ENCODE data around the gene ENPEP.
A peak's percentile ranks its signal among the peaks of the same experiment; 100 is the strongest.
"Not testable (repeated sequence)": the region's sequence is repeated elsewhere in the genome, so short reads cannot be mapped to it uniquely, and the experiment has no call there.

The ENPEP gene

DNA sequence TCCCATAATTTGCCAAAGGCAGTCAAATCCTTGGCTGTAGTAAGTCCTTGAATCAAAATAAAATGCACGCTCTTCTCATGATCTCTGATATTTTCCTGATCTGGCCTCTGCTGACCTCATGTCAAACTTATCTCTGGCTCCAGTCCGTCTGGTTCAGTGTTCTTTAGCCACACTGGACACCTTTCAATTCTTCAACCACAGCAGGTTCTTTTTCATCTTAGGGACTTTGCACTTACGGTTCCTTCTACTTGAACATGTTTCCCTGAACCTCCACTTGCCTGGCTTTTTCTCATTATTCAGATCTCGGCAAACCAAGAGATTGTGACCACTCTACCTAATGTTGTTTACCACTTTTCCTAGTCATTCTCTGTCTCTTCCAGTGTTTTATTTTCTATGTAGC, 10.3 kb downstream of the ENPEP start:
- no peak for DNase-seq

DNA sequence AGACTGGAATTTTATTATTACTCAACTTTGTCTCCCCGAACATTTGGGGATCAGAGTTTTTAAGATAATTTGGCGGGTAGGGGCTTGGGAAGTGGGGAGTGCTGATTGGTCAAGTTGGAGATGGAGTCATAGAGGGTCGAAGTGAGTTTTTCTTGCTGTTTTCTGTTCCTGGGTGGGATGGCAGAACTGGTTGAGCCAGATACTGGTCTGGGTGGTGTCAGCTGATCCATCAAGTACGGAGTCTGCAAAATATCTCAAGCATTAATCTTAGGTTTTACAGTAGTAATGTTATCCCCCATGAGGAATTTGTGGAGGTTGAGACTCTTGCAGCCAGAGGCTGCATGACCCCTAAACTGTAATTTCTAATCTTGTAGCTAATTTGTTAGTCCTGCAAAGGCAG, 10.9 kb downstream of the ENPEP start:
- DNase-seq = not testable (repeated sequence)

DNA sequence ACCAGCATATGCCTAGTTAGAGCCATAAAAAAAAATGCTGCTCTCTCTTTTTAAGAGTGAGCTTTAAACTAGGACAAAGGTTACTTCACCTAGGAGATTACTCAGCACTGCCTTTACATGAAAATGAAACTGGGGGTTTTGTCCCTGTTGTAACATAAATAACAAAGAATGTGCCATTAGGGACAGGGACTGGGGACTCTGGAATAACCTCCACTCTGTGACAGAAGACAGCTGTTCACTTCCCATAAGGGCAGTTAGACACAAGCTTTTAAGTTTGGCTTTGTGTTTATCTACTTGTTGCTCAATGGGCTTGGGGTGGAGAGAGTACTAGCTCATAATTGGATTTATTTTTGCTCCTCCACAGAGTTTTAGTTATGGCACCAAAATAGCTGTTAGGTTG, 11.9 kb downstream of the ENPEP start:
- DNase-seq = no peak

GRCh38 chr4:110489901-110490508, 14.1 kb downstream of the ENPEP start:
- no peak for DNase-seq

GRCh38 chr4:110492522-110492921, 16.6 kb downstream of the ENPEP start:
- no peak for DNase-seq

DNA sequence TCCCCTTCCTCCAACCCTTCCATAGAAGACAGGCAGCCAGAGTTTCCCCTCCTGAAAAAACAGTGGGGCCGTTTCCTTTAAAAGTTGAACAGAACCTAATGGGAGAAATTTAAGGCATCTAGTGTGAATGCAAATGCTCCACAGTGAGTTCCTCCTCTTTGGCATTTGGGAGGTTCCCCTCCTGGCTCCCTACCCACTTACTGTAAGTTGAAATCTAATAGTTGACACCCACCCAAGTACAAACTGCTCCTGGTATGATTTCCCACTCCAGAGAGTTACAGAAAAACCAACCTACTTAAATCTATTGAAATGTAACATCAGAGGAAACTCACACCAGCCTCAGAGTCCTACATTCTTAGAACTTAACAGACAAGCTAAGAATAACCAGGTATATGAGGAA, 17.6 kb downstream of the ENPEP start:
- DNase-seq = no peak

DNA sequence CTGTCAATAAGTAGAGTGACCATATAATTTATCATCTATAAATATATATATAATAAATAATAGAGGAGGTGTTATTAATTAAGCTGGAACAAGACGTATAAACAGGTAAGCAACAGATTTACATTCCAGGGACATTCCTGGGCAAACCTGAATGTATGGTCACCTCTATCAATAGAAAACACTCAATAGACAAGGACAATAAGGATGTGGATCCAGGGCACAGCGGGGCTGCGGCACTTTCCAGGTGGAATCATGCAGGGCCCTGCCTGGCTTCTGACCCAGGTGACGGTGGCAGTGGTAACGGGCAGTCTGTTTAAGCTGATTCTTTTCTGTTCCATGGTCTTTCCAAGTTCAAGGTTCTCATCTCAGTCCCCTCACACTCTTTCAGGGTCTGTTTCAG, 22.5 kb downstream of the ENPEP start:
- DNase-seq = no peak

DNA sequence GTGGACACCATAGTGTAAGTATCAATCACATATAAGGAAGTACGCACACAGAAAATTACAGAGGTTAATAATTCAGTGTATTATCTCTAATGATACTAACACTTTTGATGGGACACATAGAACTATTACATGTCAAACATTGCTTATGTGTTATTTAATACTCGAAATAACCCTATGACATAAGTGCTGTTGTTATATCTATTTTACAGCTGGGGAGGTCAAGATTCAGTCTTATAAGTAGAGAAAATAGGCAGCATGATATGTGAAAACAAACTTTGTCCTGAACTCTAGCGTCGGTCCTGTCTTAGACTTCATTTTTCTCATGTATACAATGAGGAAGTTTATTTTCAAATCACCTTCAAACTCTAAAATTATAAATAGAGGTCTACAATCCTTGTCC, 23.2 kb downstream of the ENPEP start:
- no peak for DNase-seq

DNA sequence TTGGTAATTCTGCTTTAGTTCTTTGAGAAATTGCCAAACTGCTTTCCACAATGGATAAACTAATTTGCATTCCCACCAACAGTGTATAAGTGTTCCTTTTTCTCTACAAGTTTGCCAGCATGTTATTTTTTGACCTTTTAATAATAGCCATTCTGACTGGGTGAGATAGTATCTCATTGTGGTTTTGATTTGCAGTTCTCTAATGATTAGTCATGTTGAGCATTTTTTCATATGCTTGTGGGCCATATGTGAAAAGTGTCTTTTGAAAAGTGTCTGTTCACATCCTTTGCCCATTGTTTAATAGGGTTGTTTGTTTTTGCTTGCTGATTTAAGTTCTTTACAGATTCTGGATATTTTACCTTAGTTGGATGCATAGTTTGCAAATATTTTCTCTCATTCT, 25.9 kb downstream of the ENPEP start:
- no peak for DNase-seq

- no peak for DNase-seq
These were observed 27.5 kb downstream of the ENPEP start for GRCh38 chr4:110503270-110504083.

DNA sequence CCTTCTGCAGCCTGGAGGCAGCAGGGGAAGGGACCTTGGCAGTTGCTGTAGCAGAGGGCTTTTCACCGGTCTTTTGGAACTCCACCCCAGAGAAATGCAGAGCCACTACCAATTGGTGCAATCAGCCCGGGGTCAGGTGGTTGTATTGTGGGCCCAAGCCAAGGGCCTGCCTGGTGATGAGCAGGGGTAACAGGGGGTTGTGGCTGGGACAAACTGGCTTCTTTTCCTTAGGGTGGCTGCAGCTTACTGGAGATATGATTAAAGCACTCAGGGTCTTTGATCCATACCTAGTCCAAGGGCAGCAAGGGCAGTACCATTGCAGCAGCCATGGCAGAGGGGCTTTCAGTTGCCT, 28.1 kb downstream of the ENPEP start:
- no peak for DNase-seq

DNA sequence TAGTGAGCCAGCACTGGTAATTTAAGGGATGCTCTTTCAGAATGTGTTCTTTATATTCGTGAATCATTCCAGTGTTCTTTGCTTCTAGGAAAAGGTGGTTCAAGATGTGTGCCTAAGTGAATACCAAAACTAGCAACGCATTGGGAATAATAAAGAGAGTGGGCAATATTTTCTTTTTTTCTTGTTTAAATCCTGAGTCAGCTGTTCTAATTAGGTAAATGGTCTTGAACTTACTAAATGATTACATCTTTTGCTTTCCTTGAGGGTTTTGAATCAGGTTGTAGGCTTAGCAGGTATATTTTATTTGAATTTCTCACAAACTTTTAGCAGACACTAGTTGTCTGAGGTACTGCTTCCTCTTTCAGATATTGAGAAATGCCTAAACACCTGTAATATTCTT, 29.5 kb downstream of the ENPEP start:
- no peak for DNase-seq

DNA sequence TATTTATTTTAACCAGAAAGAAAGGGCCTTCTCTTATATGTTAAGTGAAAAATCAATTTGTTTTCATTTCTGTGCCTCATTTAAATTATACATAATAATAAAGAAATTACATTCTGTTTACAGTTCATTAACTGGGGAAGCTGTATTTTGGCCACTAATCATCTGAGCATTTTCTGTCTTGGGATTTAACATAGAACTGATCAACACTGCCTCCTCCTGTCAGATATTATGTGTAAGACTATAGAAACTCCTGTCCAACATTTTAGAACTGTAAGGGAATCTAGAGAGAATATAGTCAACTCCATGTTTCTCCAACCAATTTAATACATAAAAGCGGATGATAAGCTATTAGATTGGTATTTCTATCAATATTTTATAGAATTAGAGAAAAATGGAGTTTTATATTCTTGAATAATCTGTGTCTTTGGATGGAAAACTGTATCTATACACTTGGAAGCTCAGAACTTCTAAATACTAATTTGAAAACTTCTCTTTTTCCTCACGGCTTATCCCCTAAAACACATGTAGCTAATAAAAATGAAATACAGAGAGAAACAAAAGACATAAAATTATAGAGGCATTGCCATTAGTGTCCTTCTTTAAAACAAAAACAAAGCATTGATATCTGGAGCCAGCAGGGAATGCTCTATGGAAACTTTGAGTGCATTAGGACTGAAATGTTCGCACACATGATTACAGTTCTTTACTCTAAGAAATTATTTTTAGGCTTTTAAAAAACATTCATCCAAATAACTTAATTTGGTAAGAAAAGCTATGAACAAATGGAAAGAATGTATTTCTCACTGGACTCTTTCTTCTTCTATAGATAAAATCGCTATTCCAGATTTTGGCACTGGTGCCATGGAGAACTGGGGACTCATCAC, 33.1 kb downstream of the ENPEP start:
- DNase-seq = no peak

DNA sequence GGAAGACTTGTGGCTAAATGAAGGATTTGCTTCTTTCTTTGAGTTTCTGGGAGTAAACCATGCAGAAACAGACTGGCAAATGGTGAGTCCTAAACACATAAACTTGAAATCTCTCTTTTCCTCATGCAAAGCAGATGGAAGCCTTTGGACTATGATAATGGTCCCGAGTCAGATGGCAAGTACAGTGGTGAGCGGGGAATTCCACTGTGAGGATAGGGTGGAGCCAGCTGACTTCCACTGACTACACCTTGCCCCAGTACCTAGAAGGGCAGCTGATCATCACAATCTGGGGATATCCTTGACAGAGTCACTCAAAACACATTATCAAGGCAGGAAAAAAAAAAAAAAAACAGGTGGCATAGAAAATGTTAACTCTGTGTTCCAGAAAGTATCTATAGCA, 34.3 kb downstream of the ENPEP start:
- no peak for DNase-seq

DNA sequence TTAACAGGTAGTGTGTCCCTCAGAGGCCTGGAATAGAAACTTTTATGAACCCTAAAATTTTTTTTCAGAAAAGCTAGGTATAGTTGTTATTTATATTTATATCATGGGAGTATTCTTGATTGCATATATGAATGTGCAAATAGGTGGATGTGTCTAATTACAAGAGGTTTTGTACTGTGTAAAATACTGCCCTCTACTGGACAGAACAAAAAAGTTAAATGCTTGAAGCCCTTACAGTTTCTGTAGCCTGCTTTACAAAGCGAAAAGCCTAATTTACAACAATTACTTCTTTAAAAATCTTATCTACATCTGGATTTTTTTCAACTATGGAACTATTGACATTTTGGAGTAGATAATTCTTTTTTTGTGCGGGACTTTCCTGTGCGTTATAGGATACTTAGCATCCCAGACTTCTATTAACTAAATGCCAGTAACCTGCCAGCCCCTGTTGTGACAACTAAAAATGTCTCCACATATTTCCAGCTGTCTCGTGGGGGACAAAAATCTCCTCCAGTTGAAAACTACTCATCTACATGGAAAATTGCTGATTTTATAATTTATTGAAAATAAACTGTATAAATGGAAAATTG, 35.1 kb downstream of the ENPEP start:
- no peak for DNase-seq

- DNase-seq = no peak
These were observed 36.9 kb downstream of the ENPEP start for GRCh38 chr4:110512901-110513300.

- no peak for DNase-seq
These were observed 39.0 kb downstream of the ENPEP start for GRCh38 chr4:110514889-110515479.

- no peak for DNase-seq
These were observed 39.7 kb downstream of the ENPEP start for GRCh38 chr4:110515676-110516075.

DNA sequence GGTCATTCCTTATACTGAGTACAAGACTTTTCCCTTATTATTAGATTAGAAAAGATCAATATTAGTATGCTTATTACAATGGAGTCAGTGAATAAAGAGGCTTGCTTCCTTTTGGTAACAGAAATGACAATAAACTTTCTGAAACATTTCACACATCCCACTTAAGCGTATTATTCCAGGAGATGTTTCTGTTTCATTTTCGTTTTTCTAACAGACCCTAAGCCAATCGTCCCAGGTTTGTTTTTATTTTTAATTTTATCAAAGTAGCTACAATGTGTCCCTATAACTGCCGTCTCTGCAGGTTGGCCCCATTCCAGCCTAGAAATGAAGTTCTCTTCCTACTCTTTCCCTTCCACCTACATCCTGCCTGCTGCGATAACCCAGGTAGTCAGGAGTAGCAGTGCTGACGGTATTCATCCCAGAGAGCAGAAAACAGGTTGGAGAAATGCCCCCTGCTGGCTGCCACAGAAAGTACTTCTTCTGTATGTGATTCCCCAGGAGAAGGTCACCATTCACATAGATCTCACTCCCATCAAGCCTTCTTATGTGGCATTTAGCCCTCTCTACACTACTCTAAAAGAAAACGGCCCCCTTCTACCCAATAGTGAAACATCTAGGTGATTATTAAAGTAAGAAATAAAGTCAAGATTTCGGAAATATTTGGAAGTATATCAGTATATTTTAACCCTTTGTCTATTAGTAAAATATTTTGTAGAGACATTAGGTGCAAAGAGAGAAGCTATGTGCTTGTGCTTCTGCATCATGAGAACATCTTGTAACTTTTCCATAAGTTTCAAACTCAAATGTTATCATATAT, 40.4 kb downstream of the ENPEP start:
- peak; percentile 61 for DNase-seq

DNA sequence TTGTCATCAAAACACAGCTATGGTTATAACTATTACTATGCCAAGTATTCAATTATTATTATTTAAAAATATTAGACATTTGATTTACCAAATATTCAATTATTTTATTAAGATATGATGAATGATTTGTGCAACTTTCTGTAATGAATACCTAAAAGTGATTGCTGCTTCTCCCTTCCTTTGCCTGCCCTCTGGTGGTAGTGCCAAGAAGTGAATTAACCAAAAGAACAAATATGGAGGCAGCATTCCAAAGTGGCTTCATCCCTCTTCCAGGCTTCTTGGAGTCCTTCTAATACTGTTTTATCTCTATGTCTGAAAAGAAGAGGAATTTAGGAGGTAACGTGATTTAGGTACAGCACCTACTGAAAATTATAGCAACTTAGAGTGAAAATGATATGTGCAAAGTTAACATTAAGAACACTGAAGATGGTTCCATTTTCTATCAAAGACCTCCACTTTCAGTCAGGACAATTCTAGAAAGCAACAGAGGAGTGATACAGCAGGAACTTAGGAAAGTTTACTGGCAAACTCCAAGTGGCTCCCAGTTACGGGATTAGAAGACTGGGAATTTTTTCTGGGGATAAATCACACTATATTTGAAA, 43.0 kb downstream of the ENPEP start:
- no peak for DNase-seq

GRCh38 chr4:110520886-110521285, 44.9 kb downstream of the ENPEP start:
- DNase-seq = no peak

- DNase-seq = no peak
These were observed 50.6 kb downstream of the ENPEP start for GRCh38 chr4:110526589-110526988.
